Progenitor cell of endocrine pancreas (in vitro differentiated cells): ENCODE measurements around the gene PAH. TPM values are rescaled to one million over a fixed set of nuclear protein-coding genes. Genes with fewer than 3 reads are reported as not detected.
A peak's percentile ranks its signal among the peaks of the same experiment; 100 is the strongest.

Experiments
- DNase-seq: peaks from one replicate; pipeline ENCODE4 v3.0.0; 2021; ENCODE audit warnings: low spot score; ENCODE audit not compliant: unreplicated experiment
- H3K27ac Mint-ChIP-seq: 2 replicates; pipeline ENCODE4 v1.8.0; 2021; ENCODE audit warnings: mild to moderate bottlenecking, moderate library complexity, mixed read lengths
- H3K27me3 Mint-ChIP-seq: 2 replicates; pipeline ENCODE4 v1.8.0; 2021; ENCODE audit warnings: mixed read lengths
- H3K36me3 Mint-ChIP-seq: 2 replicates; pipeline ENCODE4 v1.8.0; 2022; ENCODE audit warnings: mixed read lengths; ENCODE audit not compliant: insufficient read depth
- H3K4me1 Mint-ChIP-seq: 2 replicates; pipeline ENCODE4 v1.8.0; 2021; ENCODE audit warnings: low read depth, mixed read lengths
- H3K4me3 Mint-ChIP-seq: 2 replicates; pipeline ENCODE4 v1.8.0; 2021; ENCODE audit warnings: low read depth, mild to moderate bottlenecking, moderate library complexity, mixed read lengths
- H3K9me3 Mint-ChIP-seq: 2 replicates; pipeline ENCODE4 v1.8.0; 2021; ENCODE audit warnings: low read depth, mixed read lengths
- total RNA-seq: library from RNA; stranded (reverse); gene quantifications from 2 replicates; pipeline ENCODE4 v1.2.1, GENCODE V29; 2021
- TF ChIP-seq, protein P1 (sequence below): fragments of 200-600 bp; sonication (generic); IDR thresholded peaks from one replicate; pipeline ENCODE4 v1.5.0; 2021; ENCODE audit warnings: antibody characterized with exemption, mild to moderate bottlenecking; ENCODE audit not compliant: unreplicated experiment

The PAH gene
- total RNA-seq, 1 donor from 2014 or later: 15.8 TPM

DNA sequence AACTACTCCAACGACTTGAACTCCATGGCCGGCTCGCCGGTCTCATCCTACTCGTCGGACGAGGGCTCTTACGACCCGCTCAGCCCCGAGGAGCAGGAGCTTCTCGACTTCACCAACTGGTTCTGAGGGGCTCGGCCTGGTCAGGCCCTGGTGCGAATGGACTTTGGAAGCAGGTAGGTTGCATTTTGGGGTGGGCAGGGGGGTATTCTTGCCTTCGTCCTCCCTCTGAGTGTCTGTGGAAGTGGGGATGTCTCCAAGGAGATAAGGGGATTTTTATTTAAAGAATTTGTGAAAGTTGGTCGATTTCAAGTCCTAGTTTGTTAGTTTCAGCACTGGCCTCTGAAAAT lies 41.8 kb upstream of the PAH start:
- Mint-ChIP-seq H3K27me3 (peaks cover 96% of the 10 kb centered on the region), H3K27ac (no peak overlapping the region), H3K36me3 (no peaks in the 10 kb centered on the region), H3K4me3 (peak overlapping the region; percentile 31), H3K9me3 (no peaks in the 10 kb centered on the region), H3K4me1 (peaks cover 8% of the 10 kb centered on the region)
- DNase-seq: no peak
- TF ChIP-seq, protein P1, sequence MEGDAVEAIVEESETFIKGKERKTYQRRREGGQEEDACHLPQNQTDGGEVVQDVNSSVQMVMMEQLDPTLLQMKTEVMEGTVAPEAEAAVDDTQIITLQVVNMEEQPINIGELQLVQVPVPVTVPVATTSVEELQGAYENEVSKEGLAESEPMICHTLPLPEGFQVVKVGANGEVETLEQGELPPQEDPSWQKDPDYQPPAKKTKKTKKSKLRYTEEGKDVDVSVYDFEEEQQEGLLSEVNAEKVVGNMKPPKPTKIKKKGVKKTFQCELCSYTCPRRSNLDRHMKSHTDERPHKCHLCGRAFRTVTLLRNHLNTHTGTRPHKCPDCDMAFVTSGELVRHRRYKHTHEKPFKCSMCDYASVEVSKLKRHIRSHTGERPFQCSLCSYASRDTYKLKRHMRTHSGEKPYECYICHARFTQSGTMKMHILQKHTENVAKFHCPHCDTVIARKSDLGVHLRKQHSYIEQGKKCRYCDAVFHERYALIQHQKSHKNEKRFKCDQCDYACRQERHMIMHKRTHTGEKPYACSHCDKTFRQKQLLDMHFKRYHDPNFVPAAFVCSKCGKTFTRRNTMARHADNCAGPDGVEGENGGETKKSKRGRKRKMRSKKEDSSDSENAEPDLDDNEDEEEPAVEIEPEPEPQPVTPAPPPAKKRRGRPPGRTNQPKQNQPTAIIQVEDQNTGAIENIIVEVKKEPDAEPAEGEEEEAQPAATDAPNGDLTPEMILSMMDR: no peak

DNA sequence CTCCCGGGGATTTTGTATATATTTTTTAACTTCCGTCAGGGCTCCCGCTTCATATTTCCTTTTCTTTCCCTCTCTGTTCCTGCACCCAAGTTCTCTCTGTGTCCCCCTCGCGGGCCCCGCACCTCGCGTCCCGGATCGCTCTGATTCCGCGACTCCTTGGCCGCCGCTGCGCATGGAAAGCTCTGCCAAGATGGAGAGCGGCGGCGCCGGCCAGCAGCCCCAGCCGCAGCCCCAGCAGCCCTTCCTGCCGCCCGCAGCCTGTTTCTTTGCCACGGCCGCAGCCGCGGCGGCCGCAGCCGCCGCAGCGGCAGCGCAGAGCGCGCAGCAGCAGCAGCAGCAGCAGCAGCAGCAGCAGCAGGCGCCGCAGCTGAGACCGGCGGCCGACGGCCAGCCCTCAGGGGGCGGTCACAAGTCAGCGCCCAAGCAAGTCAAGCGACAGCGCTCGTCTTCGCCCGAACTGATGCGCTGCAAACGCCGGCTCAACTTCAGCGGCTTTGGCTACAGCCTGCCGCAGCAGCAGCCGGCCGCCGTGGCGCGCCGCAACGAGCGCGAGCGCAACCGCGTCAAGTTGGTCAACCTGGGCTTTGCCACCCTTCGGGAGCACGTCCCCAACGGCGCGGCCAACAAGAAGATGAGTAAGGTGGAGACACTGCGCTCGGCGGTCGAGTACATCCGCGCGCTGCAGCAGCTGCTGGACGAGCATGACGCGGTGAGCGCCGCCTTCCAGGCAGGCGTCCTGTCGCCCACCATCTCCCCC lies 41.2 kb upstream of the PAH start:
- TF ChIP-seq, protein P1: no peak
- H3K9me3 Mint-ChIP-seq: no peaks in the 10 kb centered on the region
- H3K4me1 Mint-ChIP-seq: peaks cover 8% of the 10 kb centered on the region
- H3K4me3 Mint-ChIP-seq: peak overlapping the region; percentile 64
- H3K36me3 Mint-ChIP-seq: no peaks in the 10 kb centered on the region
- H3K27ac Mint-ChIP-seq: no peak overlapping the region
- peak; percentile 39 for DNase-seq
- peaks cover 96% of the 10 kb centered on the region for H3K27me3 Mint-ChIP-seq

DNA sequence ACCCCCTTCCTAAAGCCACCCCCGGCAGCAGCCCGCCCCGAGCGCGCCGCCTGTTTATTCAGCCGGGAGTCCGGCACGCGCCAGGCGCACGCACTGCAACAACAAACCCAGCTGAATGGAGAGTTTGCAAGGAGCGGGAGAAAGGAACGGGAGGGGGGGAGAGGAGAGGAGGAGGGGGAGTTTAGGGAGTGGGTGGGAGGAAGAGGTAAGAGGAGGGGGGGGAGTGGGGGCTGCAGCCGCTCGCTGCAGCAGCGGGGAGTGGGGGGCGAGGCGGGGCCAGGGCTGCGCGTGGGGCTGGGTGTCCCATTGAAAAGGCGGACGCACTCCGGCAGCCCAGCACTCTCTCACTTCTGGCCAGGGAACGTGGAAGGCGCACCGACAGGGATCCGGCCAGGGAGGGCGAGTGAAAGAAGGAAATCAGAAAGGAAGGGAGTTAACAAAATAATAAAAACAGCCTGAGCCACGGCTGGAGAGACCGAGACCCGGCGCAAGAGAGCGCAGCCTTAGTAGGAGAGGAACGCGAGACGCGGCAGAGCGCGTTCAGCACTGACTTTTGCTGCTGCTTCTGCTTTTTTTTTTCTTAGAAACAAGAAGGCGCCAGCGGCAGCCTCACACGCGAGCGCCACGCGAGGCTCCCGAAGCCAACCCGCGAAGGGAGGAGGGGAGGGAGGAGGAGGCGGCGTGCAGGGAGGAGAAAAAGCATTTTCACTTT lies 40.5 kb upstream of the PAH start, which contains the start of gene ASCL1:
Gene ASCL1, plus strand, starts transcription at position 336 of the 712 bp plus-strand sequence. CDS start 571 bp downstream, outside the sequence.
- peak within 1 kb of the TSS; percentile 64 for H3K4me3 Mint-ChIP-seq
- no peak within 1 kb of the TSS for H3K27ac Mint-ChIP-seq
- peaks cover 8% of the 10 kb centered on the region for H3K4me1 Mint-ChIP-seq
- TF ChIP-seq, protein P1: no peak
- H3K27me3 Mint-ChIP-seq: peaks cover 96% of the 10 kb centered on the region
- DNase-seq: no peak
- H3K9me3 Mint-ChIP-seq: no peaks in the 10 kb centered on the region
- no peaks in the 10 kb centered on the region for H3K36me3 Mint-ChIP-seq

DNA sequence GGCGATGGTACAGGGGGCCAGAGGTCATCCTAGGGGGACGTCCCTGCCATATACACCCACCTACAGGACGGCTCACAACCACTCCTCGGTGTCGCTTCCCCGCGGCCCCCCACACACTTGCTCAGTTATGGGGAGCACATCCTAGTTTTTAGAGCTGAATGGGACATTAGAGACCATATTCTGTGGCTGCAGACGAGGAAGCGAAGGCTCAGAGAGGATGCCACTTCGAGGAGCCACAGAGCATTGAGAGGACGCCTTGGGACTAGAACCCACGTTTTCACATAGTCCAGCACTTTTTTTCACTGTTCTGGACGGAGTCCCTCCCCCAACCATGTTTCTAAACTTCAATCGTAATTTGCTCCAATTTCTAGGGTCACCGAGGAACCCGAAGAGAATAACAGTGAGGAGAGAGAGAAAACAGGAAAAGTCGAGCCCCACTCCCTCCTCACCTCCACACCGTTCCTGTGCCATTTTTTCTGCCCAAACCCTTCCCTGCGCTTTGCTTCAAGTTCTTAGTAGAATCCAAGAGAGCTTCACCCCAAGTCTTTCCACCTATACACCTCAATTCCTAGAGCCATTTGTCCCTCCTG lies 39.8 kb upstream of the PAH start:
- H3K27me3 Mint-ChIP-seq: peaks cover 96% of the 10 kb centered on the region
- no peak for DNase-seq
- no peak overlapping the region for H3K27ac Mint-ChIP-seq
- no peaks in the 10 kb centered on the region for H3K36me3 Mint-ChIP-seq
- TF ChIP-seq, protein P1: no peak
- peaks cover 6% of the 10 kb centered on the region for H3K4me1 Mint-ChIP-seq
- H3K9me3 Mint-ChIP-seq: no peaks in the 10 kb centered on the region
- H3K4me3 Mint-ChIP-seq: peak overlapping the region; percentile 33

DNA sequence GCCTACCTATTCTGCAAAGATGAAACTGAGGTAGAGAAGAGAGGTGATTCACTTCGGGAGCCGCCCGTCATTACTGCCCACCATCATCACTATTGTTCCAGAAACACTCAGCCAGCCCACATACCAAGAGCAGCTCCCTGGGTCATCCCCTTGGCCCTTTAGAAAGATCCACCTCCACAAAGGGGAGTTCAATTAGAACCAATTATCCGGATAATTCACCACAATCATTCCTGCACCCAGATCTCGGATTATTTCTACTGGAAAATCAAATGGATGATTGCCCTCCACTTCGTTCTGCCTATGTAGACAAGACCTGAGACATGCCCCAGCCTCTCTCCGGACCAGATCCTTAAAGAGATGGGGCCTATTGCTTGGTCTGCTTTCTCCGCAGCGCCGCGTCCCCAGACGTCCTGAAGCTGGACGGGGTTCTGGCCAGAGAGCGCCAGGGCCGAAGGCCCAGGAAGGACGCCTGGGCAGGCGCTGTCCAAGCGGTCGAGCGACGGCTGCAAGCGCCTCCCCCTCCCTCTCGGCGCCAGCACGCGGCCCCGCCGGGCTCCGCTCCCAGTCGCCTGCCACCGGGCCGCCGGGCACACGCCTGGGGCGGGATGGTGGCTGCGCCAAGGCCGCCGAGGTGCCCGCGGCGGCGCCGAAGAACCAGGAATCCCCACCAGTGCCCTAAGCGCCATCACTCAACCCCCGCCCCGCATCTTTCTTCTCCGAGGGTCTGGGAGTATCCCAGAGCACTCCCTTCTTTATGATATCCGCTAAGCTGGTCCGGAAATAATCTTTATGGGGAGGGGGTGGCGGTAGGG lies 39.1 kb upstream of the PAH start:
- Mint-ChIP-seq H3K4me3 (peak overlapping the region; percentile 33), H3K27me3 (peaks cover 96% of the 10 kb centered on the region), H3K4me1 (peaks cover 6% of the 10 kb centered on the region), H3K9me3 (no peaks in the 10 kb centered on the region), H3K27ac (no peak overlapping the region), H3K36me3 (no peaks in the 10 kb centered on the region)
- no peak for DNase-seq
- TF ChIP-seq, protein P1: no peak
